WTC11 (cell line): Measurements from ENCODE around the gene SLC39A3. TPM values are rescaled to one million over a fixed set of nuclear protein-coding genes. Genes with fewer than 3 reads are reported as not detected.

Source experiments
- ATAC-seq: fragments of 200-7000 bp; cut with Tn5 transposase; 2 replicates; pipeline ENCODE4 v1.10.0; 2021; ENCODE audit warnings: mild to moderate bottlenecking, moderate library complexity
- CTCF ChIA-PET: fragments of 300-600 bp; sonication (Branson Sonifier 250); formaldehyde crosslinking; loops from one replicate; lab custom pipeline; 2021; ENCODE audit warnings: antibody characterized with exemption; lab: Charles Lee
- POLR2A ChIA-PET: fragments of 350-600 bp; sonication (Branson Sonifier 250); formaldehyde crosslinking; loops from one replicate; lab custom pipeline; 2021; ENCODE audit warnings: antibody characterized with exemption; lab: Charles Lee
- DNase-seq: peaks from one replicate; pipeline ENCODE4 v3.0.0; 2021; ENCODE audit warnings: low spot score
- H3K27ac Mint-ChIP-seq: 2 replicates; pipeline ENCODE4 v1.8.0; 2021; ENCODE audit warnings: mixed read lengths
- H3K27me3 Mint-ChIP-seq: 2 replicates; pipeline ENCODE4 v1.8.0; 2021; ENCODE audit warnings: low read depth, mild to moderate bottlenecking, moderate library complexity, mixed read lengths
- H3K36me3 Mint-ChIP-seq: 2 replicates; pipeline ENCODE4 v1.8.0; 2021; ENCODE audit warnings: mixed read lengths
- H3K4me1 Mint-ChIP-seq: 2 replicates; pipeline ENCODE4 v1.8.0; 2022; ENCODE audit warnings: mixed read lengths
- H3K4me3 Mint-ChIP-seq: 2 replicates; pipeline ENCODE4 v1.8.0; 2021; ENCODE audit warnings: mild to moderate bottlenecking, moderate library complexity, mixed read lengths
- H3K9me3 Mint-ChIP-seq: 2 replicates; pipeline ENCODE4 v1.8.0; 2021; ENCODE audit warnings: mixed read lengths
- CREB1 ChIP-seq: sonication (generic); formaldehyde crosslinking; IDR thresholded peaks from 2 replicates; pipeline ENCODE4 v1.8.0; 2023; ENCODE audit warnings: mild to moderate bottlenecking, missing genetic modification reagents
- CREM ChIP-seq: sonication (generic); formaldehyde crosslinking; IDR thresholded peaks from 2 replicates; pipeline ENCODE4 v1.8.1; 2022; ENCODE audit warnings: mild to moderate bottlenecking, missing genetic modification reagents, moderate library complexity
- ETV6 ChIP-seq: sonication (generic); formaldehyde crosslinking; IDR thresholded peaks from 2 replicates; pipeline ENCODE4 v1.8.1; 2022; ENCODE audit warnings: mild to moderate bottlenecking, missing genetic modification reagents
- GRHL2 ChIP-seq: fragments of 250-450 bp; sonication (Bioruptor Pico); IDR thresholded peaks from 2 replicates; pipeline ENCODE4 v1.8.0; 2022; ENCODE audit warnings: mild to moderate bottlenecking, moderate library complexity; ENCODE audit not compliant: insufficient replicate concordance, severe bottlenecking
- GTF2I ChIP-seq: fragments of 250-450 bp; sonication (Bioruptor Pico); conservative IDR thresholded peaks from 2 replicates; pipeline ENCODE4 v1.4.0; 2021; ENCODE audit warnings: mild to moderate bottlenecking
- IRF2 ChIP-seq: sonication (generic); formaldehyde crosslinking; IDR thresholded peaks from 2 replicates; pipeline ENCODE4 v1.8.0; 2022; ENCODE audit warnings: low read depth, missing genetic modification reagents, borderline replicate concordance
- JUN ChIP-seq: sonication (generic); formaldehyde crosslinking; IDR thresholded peaks from 2 replicates; pipeline ENCODE4 v1.8.0; 2023; ENCODE audit warnings: mild to moderate bottlenecking, missing genetic modification reagents
- MXD4 ChIP-seq: fragments of 250-450 bp; sonication (Bioruptor Pico); IDR thresholded peaks from 2 replicates; pipeline ENCODE4 v1.8.0; 2021; ENCODE audit warnings: mild to moderate bottlenecking, moderate library complexity, borderline replicate concordance
- OVOL2 ChIP-seq: fragments of 250-450 bp; sonication (Bioruptor Pico); IDR thresholded peaks from 2 replicates; pipeline ENCODE4 v1.9.0; 2021; ENCODE audit warnings: mild to moderate bottlenecking, borderline replicate concordance
- SMAD4 ChIP-seq: sonication (generic); formaldehyde crosslinking; IDR thresholded peaks from 2 replicates; pipeline ENCODE4 v1.8.0; 2022; ENCODE audit warnings: mild to moderate bottlenecking, missing genetic modification reagents
- ZBTB21 ChIP-seq: sonication (generic); formaldehyde crosslinking; IDR thresholded peaks from 2 replicates; pipeline ENCODE4 v1.8.1; 2023; ENCODE audit warnings: mild to moderate bottlenecking, missing genetic modification reagents, borderline replicate concordance
- ZNF263 ChIP-seq: sonication (generic); formaldehyde crosslinking; IDR thresholded peaks from 2 replicates; pipeline ENCODE4 v1.8.1; 2022; ENCODE audit warnings: low read depth, mild to moderate bottlenecking, moderate library complexity, missing genetic modification reagents
- ZNF396 ChIP-seq: fragments of 250-450 bp; sonication (Bioruptor Pico); IDR thresholded peaks from 2 replicates; pipeline ENCODE4 v1.8.0; 2021; ENCODE audit warnings: mild to moderate bottlenecking, moderate library complexity, borderline replicate concordance
- ZNF423 ChIP-seq: fragments of 250-450 bp; sonication (Bioruptor Pico); IDR thresholded peaks from 2 replicates; pipeline ENCODE4 v2.1.2; 2022; ENCODE audit warnings: mild to moderate bottlenecking, moderate library complexity
- ZNF671 ChIP-seq: fragments of 250-450 bp; sonication (Bioruptor Pico); IDR thresholded peaks from 2 replicates; pipeline ENCODE4 v1.8.0; 2021; ENCODE audit warnings: mild to moderate bottlenecking
- total RNA-seq: library from RNA; stranded (reverse); gene quantifications from 3 replicates; pipeline ENCODE4 v1.2.3, GENCODE V29; 2021
- TF ChIP-seq, protein P1 (sequence below): sonication (generic); formaldehyde crosslinking; IDR thresholded peaks from 2 replicates; pipeline ENCODE4 v1.8.0; 2023; ENCODE audit warnings: mild to moderate bottlenecking, missing genetic modification reagents
- TF ChIP-seq, protein P2 (sequence below): sonication (generic); formaldehyde crosslinking; IDR thresholded peaks from 2 replicates; pipeline ENCODE4 v1.8.1; 2023; ENCODE audit warnings: mild to moderate bottlenecking, moderate library complexity, missing genetic modification reagents
- TF ChIP-seq, protein P3 (sequence below): fragments of 250-450 bp; sonication (Bioruptor Pico); IDR thresholded peaks from 2 replicates; pipeline ENCODE4 v2.1.2; 2022; ENCODE audit warnings: mild to moderate bottlenecking, moderate library complexity
- TF ChIP-seq, protein P4 (sequence below): sonication (generic); formaldehyde crosslinking; IDR thresholded peaks from 2 replicates; pipeline ENCODE4 v1.8.0; 2022; ENCODE audit warnings: missing genetic modification reagents
- TF ChIP-seq, protein P5 (sequence below): sonication (generic); formaldehyde crosslinking; IDR thresholded peaks from 2 replicates; pipeline ENCODE4 v1.8.1; 2023; ENCODE audit warnings: mild to moderate bottlenecking, missing genetic modification reagents

The SLC39A3 gene
- total RNA-seq, 1 experiment from 2014 or later: 38.0 TPM

DNA sequence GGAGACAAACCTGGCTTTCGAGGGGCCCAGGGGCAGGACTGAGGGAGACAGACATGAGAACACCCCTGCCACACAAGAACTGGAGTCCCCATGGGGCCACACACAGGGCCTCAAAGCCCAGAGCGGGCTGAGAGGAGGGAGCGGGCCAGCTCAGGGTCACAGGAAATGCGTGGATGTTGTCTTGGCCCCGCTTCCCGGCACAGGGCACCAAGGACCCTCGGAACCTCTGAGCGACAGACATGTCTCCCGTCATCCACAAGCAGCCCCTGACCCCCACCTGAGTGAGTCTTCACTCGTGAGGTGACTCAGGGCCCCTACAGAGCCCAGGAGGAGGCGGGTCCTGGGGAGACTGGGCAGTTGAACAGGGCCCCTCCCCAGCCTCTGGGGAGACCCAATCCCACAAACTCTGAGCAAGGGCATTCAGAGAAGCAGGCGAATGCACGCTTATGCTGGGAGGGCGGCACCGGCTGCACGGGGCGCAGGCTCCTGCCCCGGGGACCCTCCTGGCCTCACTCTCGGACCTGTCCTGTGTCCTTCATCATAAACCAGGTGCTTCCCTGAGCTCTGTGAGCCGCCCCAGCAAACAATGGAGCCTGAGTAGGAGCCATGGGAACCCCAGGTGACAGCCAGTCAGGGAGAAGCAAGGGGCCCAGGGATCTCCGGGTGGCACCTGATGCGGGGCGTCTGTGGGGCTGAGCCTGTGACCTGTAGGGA, 23.1 kb upstream of the SLC39A3 start (continued):
- TF ChIP-seq, protein P1, sequence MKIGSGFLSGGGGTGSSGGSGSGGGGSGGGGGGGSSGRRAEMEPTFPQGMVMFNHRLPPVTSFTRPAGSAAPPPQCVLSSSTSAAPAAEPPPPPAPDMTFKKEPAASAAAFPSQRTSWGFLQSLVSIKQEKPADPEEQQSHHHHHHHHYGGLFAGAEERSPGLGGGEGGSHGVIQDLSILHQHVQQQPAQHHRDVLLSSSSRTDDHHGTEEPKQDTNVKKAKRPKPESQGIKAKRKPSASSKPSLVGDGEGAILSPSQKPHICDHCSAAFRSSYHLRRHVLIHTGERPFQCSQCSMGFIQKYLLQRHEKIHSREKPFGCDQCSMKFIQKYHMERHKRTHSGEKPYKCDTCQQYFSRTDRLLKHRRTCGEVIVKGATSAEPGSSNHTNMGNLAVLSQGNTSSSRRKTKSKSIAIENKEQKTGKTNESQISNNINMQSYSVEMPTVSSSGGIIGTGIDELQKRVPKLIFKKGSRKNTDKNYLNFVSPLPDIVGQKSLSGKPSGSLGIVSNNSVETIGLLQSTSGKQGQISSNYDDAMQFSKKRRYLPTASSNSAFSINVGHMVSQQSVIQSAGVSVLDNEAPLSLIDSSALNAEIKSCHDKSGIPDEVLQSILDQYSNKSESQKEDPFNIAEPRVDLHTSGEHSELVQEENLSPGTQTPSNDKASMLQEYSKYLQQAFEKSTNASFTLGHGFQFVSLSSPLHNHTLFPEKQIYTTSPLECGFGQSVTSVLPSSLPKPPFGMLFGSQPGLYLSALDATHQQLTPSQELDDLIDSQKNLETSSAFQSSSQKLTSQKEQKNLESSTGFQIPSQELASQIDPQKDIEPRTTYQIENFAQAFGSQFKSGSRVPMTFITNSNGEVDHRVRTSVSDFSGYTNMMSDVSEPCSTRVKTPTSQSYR (CRISPR knock-in tag): no peak
- TF ChIP-seq ETV6 (CRISPR knock-in tag): no peak
- TF ChIP-seq, all 79 proteins: peak for 0

DNA sequence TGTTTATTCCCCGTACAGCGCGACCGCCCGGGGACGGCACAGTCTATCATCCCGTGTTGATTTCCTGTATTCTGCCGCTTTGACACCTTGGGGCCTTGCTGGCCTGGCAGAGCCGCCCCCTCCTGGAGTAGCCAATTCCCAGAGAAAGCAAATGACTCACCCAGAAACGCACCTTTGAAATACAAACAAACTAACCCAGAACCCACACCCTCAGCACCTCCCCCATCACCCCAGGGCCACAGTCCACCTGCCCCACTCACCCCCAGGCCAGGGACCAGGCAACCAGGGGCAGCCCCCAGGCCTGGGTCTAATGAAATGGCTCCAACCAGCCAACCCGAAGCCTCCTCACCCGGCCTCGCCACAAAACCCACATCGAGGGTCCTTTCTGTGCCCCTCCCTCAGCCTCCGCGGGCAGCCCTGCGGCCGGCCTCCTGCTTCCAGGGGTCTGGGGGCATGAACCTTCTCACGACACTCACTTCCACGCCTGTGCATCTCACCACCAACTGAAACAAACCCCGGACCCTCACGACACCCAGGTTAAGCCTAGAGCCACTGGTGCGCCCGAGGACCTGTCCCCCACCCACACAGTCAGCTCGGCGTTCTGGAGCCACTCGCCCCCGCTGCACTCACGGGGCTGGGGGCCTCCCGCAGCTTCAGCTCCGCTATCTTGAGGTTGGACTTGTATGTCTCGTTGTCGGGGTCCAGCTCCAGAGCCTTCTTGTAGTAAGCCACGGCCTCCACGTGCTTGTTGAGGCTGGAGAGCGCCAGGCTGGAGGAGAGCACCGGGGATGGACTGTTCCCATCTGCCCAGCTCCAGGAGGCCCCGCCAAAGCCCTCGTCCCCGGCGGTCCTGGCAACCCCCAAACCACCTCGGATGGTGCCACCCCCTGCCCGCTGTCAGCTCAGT, 22.3 kb upstream of the SLC39A3 start:
- H3K4me1 Mint-ChIP-seq: no peaks in the 10 kb centered on the region
- H3K27ac Mint-ChIP-seq: no peak overlapping the region
- ATAC-seq (no peak), DNase-seq (no peak)
- POLR2A ChIA-PET: no interaction called here
- no peaks in the 10 kb centered on the region for H3K9me3 Mint-ChIP-seq
- H3K4me3 Mint-ChIP-seq: no peak overlapping the region
- H3K36me3 Mint-ChIP-seq: peaks cover 37% of the 10 kb centered on the region
- no peaks in the 10 kb centered on the region for H3K27me3 Mint-ChIP-seq
- CTCF ChIA-PET: interaction anchor here (1.4 kb wide), 1 partner anchor 125 kb away, joined by 3 read pairs; no protein-coding TSS in a partner anchor
- no peak for TF ChIP-seq IRF2 (CRISPR knock-in tag)
- TF ChIP-seq GRHL2 (CRISPR knock-in tag): no peak
- no peak for TF ChIP-seq ZNF263 (CRISPR knock-in tag)
- TF ChIP-seq GTF2I (CRISPR knock-in tag): no peak
- no peak for TF ChIP-seq ZNF396 (CRISPR knock-in tag)
- TF ChIP-seq OVOL2 (CRISPR knock-in tag): no peak
- TF ChIP-seq, protein P2, sequence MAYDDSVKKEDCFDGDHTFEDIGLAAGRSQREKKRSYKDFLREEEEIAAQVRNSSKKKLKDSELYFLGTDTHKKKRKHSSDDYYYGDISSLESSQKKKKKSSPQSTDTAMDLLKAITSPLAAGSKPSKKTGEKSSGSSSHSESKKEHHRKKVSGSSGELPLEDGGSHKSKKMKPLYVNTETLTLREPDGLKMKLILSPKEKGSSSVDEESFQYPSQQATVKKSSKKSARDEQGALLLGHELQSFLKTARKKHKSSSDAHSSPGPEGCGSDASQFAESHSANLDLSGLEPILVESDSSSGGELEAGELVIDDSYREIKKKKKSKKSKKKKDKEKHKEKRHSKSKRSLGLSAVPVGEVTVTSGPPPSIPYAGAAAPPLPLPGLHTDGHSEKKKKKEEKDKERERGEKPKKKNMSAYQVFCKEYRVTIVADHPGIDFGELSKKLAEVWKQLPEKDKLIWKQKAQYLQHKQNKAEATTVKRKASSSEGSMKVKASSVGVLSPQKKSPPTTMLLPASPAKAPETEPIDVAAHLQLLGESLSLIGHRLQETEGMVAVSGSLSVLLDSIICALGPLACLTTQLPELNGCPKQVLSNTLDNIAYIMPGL (CRISPR knock-in tag): no peak
- no peak for TF ChIP-seq JUN (CRISPR knock-in tag)

DNA sequence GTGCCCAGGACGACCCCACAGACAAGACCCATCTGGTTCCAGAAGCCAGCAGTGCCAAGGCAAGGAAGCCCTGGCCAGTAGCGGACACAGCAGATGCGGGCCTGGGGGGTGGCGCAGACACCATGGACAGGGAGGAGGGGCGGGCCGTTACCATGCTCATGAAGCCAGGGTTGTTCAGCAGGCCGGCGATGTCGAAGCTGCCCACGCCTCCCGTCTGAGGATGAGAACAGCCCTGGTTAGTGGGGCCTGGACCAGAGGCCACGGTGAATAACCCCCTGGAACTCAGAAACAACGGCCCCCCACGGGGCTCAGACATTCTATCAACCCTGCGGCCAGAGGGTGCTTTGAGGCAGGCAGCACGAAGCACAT, 21.5 kb upstream of the SLC39A3 start:
- Mint-ChIP-seq H3K9me3 (no peaks in the 10 kb centered on the region), H3K4me3 (no peak overlapping the region), H3K4me1 (no peaks in the 10 kb centered on the region), H3K27ac (no peak overlapping the region), H3K27me3 (no peaks in the 10 kb centered on the region), H3K36me3 (peaks cover 37% of the 10 kb centered on the region)
- ChIA-PET POLR2A (no interaction called here), CTCF (no interaction called here)
- ATAC-seq: no peak
- DNase-seq: no peak
- TF ChIP-seq, protein P3, sequence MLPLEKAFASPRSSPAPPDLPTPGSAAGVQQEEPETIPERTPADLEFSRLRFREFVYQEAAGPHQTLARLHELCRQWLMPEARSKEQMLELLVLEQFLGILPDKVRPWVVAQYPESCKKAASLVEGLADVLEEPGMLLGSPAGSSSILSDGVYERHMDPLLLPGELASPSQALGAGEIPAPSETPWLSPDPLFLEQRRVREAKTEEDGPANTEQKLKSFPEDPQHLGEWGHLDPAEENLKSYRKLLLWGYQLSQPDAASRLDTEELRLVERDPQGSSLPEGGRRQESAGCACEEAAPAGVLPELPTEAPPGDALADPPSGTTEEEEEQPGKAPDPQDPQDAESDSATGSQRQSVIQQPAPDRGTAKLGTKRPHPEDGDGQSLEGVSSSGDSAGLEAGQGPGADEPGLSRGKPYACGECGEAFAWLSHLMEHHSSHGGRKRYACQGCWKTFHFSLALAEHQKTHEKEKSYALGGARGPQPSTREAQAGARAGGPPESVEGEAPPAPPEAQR (CRISPR knock-in tag): no peak
- no peak for TF ChIP-seq SMAD4
- TF ChIP-seq ZNF671: no peak
- no peak for TF ChIP-seq MXD4 (CRISPR knock-in tag)
- TF ChIP-seq ZBTB21 (CRISPR knock-in tag): no peak
- TF ChIP-seq CREM (CRISPR knock-in tag): no peak
- TF ChIP-seq, protein P4, sequence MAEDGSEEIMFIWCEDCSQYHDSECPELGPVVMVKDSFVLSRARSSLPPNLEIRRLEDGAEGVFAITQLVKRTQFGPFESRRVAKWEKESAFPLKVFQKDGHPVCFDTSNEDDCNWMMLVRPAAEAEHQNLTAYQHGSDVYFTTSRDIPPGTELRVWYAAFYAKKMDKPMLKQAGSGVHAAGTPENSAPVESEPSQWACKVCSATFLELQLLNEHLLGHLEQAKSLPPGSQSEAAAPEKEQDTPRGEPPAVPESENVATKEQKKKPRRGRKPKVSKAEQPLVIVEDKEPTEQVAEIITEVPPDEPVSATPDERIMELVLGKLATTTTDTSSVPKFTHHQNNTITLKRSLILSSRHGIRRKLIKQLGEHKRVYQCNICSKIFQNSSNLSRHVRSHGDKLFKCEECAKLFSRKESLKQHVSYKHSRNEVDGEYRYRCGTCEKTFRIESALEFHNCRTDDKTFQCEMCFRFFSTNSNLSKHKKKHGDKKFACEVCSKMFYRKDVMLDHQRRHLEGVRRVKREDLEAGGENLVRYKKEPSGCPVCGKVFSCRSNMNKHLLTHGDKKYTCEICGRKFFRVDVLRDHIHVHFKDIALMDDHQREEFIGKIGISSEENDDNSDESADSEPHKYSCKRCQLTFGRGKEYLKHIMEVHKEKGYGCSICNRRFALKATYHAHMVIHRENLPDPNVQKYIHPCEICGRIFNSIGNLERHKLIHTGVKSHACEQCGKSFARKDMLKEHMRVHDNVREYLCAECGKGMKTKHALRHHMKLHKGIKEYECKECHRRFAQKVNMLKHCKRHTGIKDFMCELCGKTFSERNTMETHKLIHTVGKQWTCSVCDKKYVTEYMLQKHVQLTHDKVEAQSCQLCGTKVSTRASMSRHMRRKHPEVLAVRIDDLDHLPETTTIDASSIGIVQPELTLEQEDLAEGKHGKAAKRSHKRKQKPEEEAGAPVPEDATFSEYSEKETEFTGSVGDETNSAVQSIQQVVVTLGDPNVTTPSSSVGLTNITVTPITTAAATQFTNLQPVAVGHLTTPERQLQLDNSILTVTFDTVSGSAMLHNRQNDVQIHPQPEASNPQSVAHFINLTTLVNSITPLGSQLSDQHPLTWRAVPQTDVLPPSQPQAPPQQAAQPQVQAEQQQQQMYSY (CRISPR knock-in tag): no peak
- TF ChIP-seq OVOL2 (CRISPR knock-in tag): no peak
- no peak for TF ChIP-seq CREB1
- TF ChIP-seq, protein P5, sequence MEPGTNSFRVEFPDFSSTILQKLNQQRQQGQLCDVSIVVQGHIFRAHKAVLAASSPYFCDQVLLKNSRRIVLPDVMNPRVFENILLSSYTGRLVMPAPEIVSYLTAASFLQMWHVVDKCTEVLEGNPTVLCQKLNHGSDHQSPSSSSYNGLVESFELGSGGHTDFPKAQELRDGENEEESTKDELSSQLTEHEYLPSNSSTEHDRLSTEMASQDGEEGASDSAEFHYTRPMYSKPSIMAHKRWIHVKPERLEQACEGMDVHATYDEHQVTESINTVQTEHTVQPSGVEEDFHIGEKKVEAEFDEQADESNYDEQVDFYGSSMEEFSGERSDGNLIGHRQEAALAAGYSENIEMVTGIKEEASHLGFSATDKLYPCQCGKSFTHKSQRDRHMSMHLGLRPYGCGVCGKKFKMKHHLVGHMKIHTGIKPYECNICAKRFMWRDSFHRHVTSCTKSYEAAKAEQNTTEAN: no peak
- TF ChIP-seq ZNF263 (CRISPR knock-in tag): no peak
- no peak for TF ChIP-seq ZNF423
